ENCODE measurements around the gene KDM2A. TPM values are rescaled to one million over a fixed set of nuclear protein-coding genes. Genes with fewer than 3 reads are reported as not detected.

Gene KDM2A
- total RNA-seq, 1 experiment from 2014 or later: 122 TPM

GRCh38 chr11:67270256-67271204, 151.5 kb downstream of the KDM2A start:
- no peak for TF ChIP-seq CTCF (IDR thresholded peaks at IDR 0.05; ENCODE audit: insufficient read depth in 1 of 2, low read depth in 1 of 2, low read length in 1 of 2, severe bottlenecking in 1 of 2, unreplicated experiment in 1 of 2)
- H3K27me3 ChIP-seq (replicated peaks; ENCODE audit: control insufficient read depth, insufficient read depth, low read length): no peaks in the 10 kb centered on the region
- Mint-ChIP-seq H3K9me3 (ENCODE audit: unreplicated experiment) (no peaks in the 10 kb centered on the region), H3K36me3 (ENCODE audit: insufficient read depth, unreplicated experiment) (peaks cover 55% of the 10 kb centered on the region), H3K27me3 (ENCODE audit: insufficient read depth, unreplicated experiment) (no peaks in the 10 kb centered on the region), H3K4me1 (ENCODE audit: low read depth, unreplicated experiment) (peaks cover 14% of the 10 kb centered on the region), H3K27ac (ENCODE audit: unreplicated experiment) (peak overlapping the region; percentile 63), H3K4me3 (ENCODE audit: unreplicated experiment) (no peak overlapping the region)
- BruUV-seq (replicated peaks): no TSS peak
- peaks cover 16% of the 10 kb centered on the region for H3K4me1 ChIP-seq
- ChIA-PET POLR2A (interaction anchor here (0.8 kb wide), 1 partner anchor 30 kb away, joined by 3 read pairs; no protein-coding TSS in a partner anchor), CTCF (interaction anchor here (0.6 to 1.0 kb wide), 2 partner anchors 46 to 1686 kb away, joined by 3 read pairs; no protein-coding TSS in a partner anchor)
- intact Hi-C loops (cut with micrococcal nuclease; ENCODE audit: unreplicated experiment): no loop called here
- H3K9me3 ChIP-seq: no peaks in the 10 kb centered on the region
- H3K4me3 ChIP-seq (ENCODE audit: low read depth, low read length): no peak overlapping the region
- peaks cover 3% of the 10 kb centered on the region; the same call in 1 of the 2 replicates for H3K36me3 ChIP-seq (ENCODE audit: control insufficient read depth, insufficient read depth, low read length)
- DNase-seq: no peak

GRCh38 chr11:67271205-67271540, 152.1 kb downstream of the KDM2A start:
- Histone ChIP-seq H3K4me1 (peaks cover 11% of the 10 kb centered on the region), H3K27me3 (replicated peaks; ENCODE audit: control insufficient read depth, insufficient read depth, low read length) (no peaks in the 10 kb centered on the region), H3K4me3 (ENCODE audit: low read depth, low read length) (no peak overlapping the region), H3K9me3 (no peaks in the 10 kb centered on the region), H3K36me3 (ENCODE audit: control insufficient read depth, insufficient read depth, low read length) (peaks cover 6% of the 10 kb centered on the region; the same call in 1 of the 2 replicates)
- peaks cover 56% of the 10 kb centered on the region for H3K36me3 Mint-ChIP-seq (ENCODE audit: insufficient read depth, unreplicated experiment)
- no peak overlapping the region for H3K4me3 Mint-ChIP-seq (ENCODE audit: unreplicated experiment)
- no peak for TF ChIP-seq CTCF (IDR thresholded peaks at IDR 0.05; ENCODE audit: insufficient read depth in 1 of 2, low read depth in 1 of 2, low read length in 1 of 2, severe bottlenecking in 1 of 2, unreplicated experiment in 1 of 2)
- ChIA-PET POLR2A (interaction anchor here (0.8 kb wide), 1 partner anchor 30 kb away, joined by 3 read pairs; no protein-coding TSS in a partner anchor), CTCF (interaction anchor here (0.6 to 1.0 kb wide), 2 partner anchors 46 to 1685 kb away, joined by 3 read pairs; no protein-coding TSS in a partner anchor)
- no peak for DNase-seq
- peaks cover 14% of the 10 kb centered on the region for H3K4me1 Mint-ChIP-seq (ENCODE audit: low read depth, unreplicated experiment)
- H3K27ac Mint-ChIP-seq (ENCODE audit: unreplicated experiment): no peak overlapping the region
- TSS peak; percentile 0 for BruUV-seq (replicated peaks)
- H3K27me3 Mint-ChIP-seq (ENCODE audit: insufficient read depth, unreplicated experiment): no peaks in the 10 kb centered on the region
- intact Hi-C loops (cut with micrococcal nuclease; ENCODE audit: unreplicated experiment): no loop called here
- H3K9me3 Mint-ChIP-seq (ENCODE audit: unreplicated experiment): no peaks in the 10 kb centered on the region

- no peaks in the 10 kb centered on the region for H3K9me3 ChIP-seq
- H3K36me3 Mint-ChIP-seq (ENCODE audit: insufficient read depth, unreplicated experiment): peaks cover 60% of the 10 kb centered on the region
- H3K27me3 Mint-ChIP-seq (ENCODE audit: insufficient read depth, unreplicated experiment): no peaks in the 10 kb centered on the region
- peaks cover 6% of the 10 kb centered on the region; the same call in 1 of the 2 replicates for H3K36me3 ChIP-seq (ENCODE audit: control insufficient read depth, insufficient read depth, low read length)
- peaks cover 14% of the 10 kb centered on the region for H3K4me1 Mint-ChIP-seq (ENCODE audit: low read depth, unreplicated experiment)
- H3K9me3 Mint-ChIP-seq (ENCODE audit: unreplicated experiment): no peaks in the 10 kb centered on the region
- DNase-seq: peak in 1 of 2 experiments; percentile 38
- no peaks in the 10 kb centered on the region for H3K27me3 ChIP-seq (replicated peaks; ENCODE audit: control insufficient read depth, insufficient read depth, low read length)
- no peak overlapping the region for H3K27ac Mint-ChIP-seq (ENCODE audit: unreplicated experiment)
- no peak for TF ChIP-seq CTCF (IDR thresholded peaks at IDR 0.05; ENCODE audit: insufficient read depth in 1 of 2, low read depth in 1 of 2, low read length in 1 of 2, severe bottlenecking in 1 of 2, unreplicated experiment in 1 of 2)
- ChIA-PET POLR2A (no interaction called here), CTCF (interaction anchor here (0.6 to 1.0 kb wide), 2 partner anchors 45 to 153 kb away, joined by 3 read pairs; partner anchors contain the start of gene KDM2A)
- intact Hi-C loops (cut with micrococcal nuclease; ENCODE audit: unreplicated experiment): no loop called here
- H3K4me3 ChIP-seq (ENCODE audit: low read depth, low read length): no peak overlapping the region
- no TSS peak for BruUV-seq (replicated peaks)
- H3K4me1 ChIP-seq: peaks cover 11% of the 10 kb centered on the region
- no peak overlapping the region for H3K4me3 Mint-ChIP-seq (ENCODE audit: unreplicated experiment)
Measured at GRCh38 chr11:67271541-67272284, 152.7 kb downstream of the KDM2A start.
